ENCODE data around the gene ZNF662.

- TF ChIP-seq POLR2AphosphoS5 (IDR thresholded peaks at IDR 0.05) = no peak
- no peak for TF ChIP-seq CTCF (IDR thresholded peaks at IDR 0.05)
Observed at GRCh38 chr3:42934910-42935309, 29.0 kb downstream of the ZNF662 start.

Data from prostate gland (tissue), 2 donors.